ENCODE measurements around the gene DMGDH.
A peak's percentile ranks its signal among the peaks of the same experiment; 100 is the strongest.

DMGDH gene

GRCh38 chr5:79062436-79062835, 7.0 kb downstream of the DMGDH start:
- no peak for DNase-seq

GRCh38 chr5:79059674-79060073, 9.8 kb downstream of the DMGDH start:
- no peak for DNase-seq

- DNase-seq: no peak
Observed at GRCh38 chr5:79056847-79057246, 12.6 kb downstream of the DMGDH start.

- DNase-seq: no peak
Observed at GRCh38 chr5:79055017-79055416, 14.5 kb downstream of the DMGDH start.

GRCh38 chr5:79053321-79053720, 16.2 kb downstream of the DMGDH start:
- DNase-seq: no peak

- no peak for DNase-seq
Observed at GRCh38 chr5:79050498-79050897, 19.0 kb downstream of the DMGDH start.

- DNase-seq: no peak
Observed at GRCh38 chr5:79048437-79048836, 21.0 kb downstream of the DMGDH start.

- no peak for DNase-seq
Observed at GRCh38 chr5:79047199-79047598, 22.3 kb downstream of the DMGDH start.

GRCh38 chr5:79042188-79042587, 27.3 kb downstream of the DMGDH start:
- no peak for DNase-seq

GRCh38 chr5:79036769-79037168, 32.7 kb downstream of the DMGDH start:
- no peak for DNase-seq

- DNase-seq: no peak
Observed at GRCh38 chr5:79035237-79035636, 34.2 kb downstream of the DMGDH start.

GRCh38 chr5:79032782-79033181, 36.7 kb downstream of the DMGDH start:
- DNase-seq: no peak

GRCh38 chr5:79032031-79032695, 37.3 kb downstream of the DMGDH start:
- DNase-seq: no peak

- DNase-seq: no peak
Observed at GRCh38 chr5:79031485-79031867, 38.0 kb downstream of the DMGDH start.

GRCh38 chr5:79030663-79031484, 38.6 kb downstream of the DMGDH start:
- DNase-seq: no peak

- peak; percentile 68 for DNase-seq
Observed at GRCh38 chr5:79025054-79025472, 44.4 kb downstream of the DMGDH start.

- no peak for DNase-seq
Observed at GRCh38 chr5:79023947-79024346, 45.5 kb downstream of the DMGDH start.

GRCh38 chr5:79023348-79023747, 46.1 kb downstream of the DMGDH start:
- DNase-seq: no peak

- no peak for DNase-seq
Observed at GRCh38 chr5:79022771-79023170, 46.7 kb downstream of the DMGDH start.

GRCh38 chr5:79021753-79022152, 47.7 kb downstream of the DMGDH start:
- DNase-seq: no peak

- DNase-seq: peak; percentile 80
Observed at GRCh38 chr5:79020861-79021561, 48.5 kb downstream of the DMGDH start.

- no peak for DNase-seq
Observed at GRCh38 chr5:79014631-79015030, 54.8 kb downstream of the DMGDH start.

GRCh38 chr5:79011869-79012268, 57.6 kb downstream of the DMGDH start:
- DNase-seq: no peak

Measured in fibroblast of skin of right quadriceps (primary cell).